ENCODE measurements around the gene LIPE.

GRCh38 chr19:42472402-42473147, 45.4 kb upstream of the LIPE start:
- TF ChIP-seq, protein P1, sequence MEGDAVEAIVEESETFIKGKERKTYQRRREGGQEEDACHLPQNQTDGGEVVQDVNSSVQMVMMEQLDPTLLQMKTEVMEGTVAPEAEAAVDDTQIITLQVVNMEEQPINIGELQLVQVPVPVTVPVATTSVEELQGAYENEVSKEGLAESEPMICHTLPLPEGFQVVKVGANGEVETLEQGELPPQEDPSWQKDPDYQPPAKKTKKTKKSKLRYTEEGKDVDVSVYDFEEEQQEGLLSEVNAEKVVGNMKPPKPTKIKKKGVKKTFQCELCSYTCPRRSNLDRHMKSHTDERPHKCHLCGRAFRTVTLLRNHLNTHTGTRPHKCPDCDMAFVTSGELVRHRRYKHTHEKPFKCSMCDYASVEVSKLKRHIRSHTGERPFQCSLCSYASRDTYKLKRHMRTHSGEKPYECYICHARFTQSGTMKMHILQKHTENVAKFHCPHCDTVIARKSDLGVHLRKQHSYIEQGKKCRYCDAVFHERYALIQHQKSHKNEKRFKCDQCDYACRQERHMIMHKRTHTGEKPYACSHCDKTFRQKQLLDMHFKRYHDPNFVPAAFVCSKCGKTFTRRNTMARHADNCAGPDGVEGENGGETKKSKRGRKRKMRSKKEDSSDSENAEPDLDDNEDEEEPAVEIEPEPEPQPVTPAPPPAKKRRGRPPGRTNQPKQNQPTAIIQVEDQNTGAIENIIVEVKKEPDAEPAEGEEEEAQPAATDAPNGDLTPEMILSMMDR (conservative IDR thresholded peaks at IDR 0.05; ENCODE audit: low read length): no peak
- no peak for TF ChIP-seq EZH2phosphoT487 (IDR thresholded peaks at IDR 0.05; ENCODE audit: borderline replicate concordance)
